22Rv1 (cell line): ENCODE results near the gene TMEM170A.

ENCODE experiments used
- H3K27ac ChIP-seq: fragments of 450-650 bp; 2 replicates; pipeline ENCODE4 v1.5.1; 2017
- ZFX ChIP-seq: fragments of 450-650 bp; IDR thresholded peaks from 2 replicates; pipeline ENCODE4 v1.6.1; 2017; ENCODE audit warnings: antibody characterized with exemption, borderline replicate concordance
- TF ChIP-seq, protein P1 (sequence below): fragments of 450-650 bp; IDR thresholded peaks from 2 replicates; pipeline ENCODE4 v1.5.1; 2017; ENCODE audit warnings: mild to moderate bottlenecking

Gene TMEM170A

DNA sequence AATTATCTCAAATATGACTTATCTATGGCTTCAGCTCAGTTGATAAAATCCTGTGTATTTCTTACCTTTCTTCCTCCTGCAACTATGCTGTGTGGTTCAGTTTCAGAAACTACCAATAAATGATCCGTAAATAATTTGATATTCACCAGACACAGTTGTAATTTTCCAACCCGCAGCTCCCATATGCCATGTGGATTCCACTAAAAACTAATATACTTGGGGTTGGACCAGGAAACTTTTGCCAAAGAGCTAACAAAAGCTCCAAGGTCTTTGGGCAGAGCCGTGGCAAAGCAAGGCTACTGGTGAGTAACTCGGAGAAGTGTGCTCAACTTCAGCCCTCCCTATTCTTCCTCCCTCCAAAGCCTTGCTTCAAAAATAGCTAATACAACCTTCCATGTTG, 33.1 kb upstream of the TMEM170A start:
- no peak for TF ChIP-seq ZFX
- TF ChIP-seq, protein P1, sequence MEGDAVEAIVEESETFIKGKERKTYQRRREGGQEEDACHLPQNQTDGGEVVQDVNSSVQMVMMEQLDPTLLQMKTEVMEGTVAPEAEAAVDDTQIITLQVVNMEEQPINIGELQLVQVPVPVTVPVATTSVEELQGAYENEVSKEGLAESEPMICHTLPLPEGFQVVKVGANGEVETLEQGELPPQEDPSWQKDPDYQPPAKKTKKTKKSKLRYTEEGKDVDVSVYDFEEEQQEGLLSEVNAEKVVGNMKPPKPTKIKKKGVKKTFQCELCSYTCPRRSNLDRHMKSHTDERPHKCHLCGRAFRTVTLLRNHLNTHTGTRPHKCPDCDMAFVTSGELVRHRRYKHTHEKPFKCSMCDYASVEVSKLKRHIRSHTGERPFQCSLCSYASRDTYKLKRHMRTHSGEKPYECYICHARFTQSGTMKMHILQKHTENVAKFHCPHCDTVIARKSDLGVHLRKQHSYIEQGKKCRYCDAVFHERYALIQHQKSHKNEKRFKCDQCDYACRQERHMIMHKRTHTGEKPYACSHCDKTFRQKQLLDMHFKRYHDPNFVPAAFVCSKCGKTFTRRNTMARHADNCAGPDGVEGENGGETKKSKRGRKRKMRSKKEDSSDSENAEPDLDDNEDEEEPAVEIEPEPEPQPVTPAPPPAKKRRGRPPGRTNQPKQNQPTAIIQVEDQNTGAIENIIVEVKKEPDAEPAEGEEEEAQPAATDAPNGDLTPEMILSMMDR: no peak
- H3K27ac ChIP-seq: no peak overlapping the region

DNA sequence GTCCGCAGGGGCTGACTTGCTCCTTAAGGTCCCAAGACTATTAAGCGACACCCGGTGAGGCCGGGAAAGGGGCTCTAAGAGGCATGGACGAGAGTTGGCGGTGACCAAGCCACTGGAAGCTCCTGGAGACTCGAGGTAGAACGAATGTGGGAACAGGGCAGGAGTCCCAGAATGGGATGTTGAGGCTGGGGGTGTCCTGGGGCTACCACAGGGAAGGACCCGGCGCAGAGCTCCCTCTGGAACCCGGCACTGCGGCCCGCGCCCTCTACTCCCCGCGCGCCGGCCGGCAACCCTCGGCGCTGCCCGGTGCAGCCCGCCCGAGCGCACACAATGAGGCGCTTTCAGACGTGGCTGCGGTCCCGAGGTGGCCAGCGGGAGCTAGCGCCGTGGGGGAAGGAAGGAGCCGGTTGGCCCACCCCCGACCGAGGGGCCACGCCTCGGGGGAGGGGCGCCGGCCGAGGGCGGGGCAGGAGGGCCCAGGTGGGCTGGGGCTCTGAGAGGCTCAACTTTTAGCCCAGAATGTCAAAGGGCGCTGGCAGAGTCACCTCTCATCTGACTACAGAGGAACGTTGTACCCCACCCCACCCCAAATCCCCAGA, 30.7 kb upstream of the TMEM170A start, which contains the start of gene CHST6:
Gene CHST6 (minus strand): TSS at position 366 of the 599 bp plus-strand sequence. CDS start 15,613 bp downstream, outside the sequence.
- TF ChIP-seq, protein P1: no peak
- TF ChIP-seq ZFX: no peak
- no peak within 1 kb of the TSS for H3K27ac ChIP-seq

DNA sequence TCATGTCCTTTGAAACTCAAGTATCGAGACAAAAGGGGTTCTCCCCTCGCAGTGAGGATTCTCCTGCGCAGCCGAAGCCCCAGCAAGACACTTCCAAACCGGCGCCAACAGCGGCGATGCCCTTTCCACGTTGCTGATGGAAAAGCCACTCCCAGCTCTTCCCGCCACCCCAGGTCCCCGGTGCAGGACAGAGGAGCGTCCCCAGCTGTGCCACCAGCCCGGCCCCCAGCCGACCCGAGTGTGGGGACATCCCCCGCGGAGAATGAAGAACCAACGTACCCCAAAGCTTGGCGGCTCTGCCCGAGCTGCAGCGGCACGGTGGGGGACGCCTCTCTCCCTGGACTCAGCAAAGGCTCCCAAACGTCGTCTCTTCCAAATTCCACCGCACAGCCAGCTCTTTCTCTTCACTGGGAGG, 30.2 kb upstream of the TMEM170A start:
- no peak for TF ChIP-seq ZFX
- TF ChIP-seq, protein P1: no peak
- H3K27ac ChIP-seq: no peak overlapping the region

DNA sequence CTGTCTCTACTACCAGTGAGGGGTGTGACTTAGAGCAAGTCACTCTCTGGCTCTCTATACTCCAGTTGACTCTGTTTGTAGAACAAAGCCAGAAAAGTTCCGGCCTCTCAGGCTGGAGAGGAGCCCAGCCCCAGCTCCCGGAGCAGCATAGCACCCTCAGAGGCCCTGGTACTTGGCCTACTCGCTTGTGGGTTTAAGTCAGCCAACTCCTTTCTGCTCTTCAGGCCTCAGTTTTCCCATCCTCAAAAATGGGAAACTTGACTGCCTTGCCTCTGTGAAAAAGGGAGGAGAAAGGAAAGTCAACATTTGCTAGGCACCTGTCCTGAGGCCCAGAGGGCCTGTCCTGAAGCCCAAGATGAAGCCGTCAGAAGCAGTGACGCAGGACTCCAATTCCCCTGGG, 29.7 kb upstream of the TMEM170A start:
- H3K27ac ChIP-seq: no peak overlapping the region
- TF ChIP-seq ZFX: no peak

DNA sequence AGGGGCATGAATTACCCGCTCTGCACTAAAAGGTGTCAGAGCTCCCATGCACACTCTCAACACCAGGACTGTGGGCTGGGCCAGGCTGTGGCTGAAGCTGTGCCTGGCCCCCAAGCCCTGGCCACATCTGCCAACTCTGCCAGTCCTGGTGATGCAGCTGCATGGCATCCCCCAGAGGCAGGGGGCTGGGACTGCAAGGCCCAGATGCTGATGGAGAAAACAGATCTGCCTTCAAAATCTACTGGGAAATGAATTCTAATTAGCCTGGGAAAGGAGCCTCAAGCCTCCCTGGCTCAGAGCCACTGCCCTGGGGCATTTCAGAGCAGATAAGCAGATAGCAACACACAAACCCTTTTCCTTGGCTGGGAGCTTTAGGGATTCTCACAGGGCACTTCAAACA, 27.4 kb upstream of the TMEM170A start:
- no peak for TF ChIP-seq ZFX
- TF ChIP-seq, protein P1: peak; percentile 53
- no peak overlapping the region for H3K27ac ChIP-seq

DNA sequence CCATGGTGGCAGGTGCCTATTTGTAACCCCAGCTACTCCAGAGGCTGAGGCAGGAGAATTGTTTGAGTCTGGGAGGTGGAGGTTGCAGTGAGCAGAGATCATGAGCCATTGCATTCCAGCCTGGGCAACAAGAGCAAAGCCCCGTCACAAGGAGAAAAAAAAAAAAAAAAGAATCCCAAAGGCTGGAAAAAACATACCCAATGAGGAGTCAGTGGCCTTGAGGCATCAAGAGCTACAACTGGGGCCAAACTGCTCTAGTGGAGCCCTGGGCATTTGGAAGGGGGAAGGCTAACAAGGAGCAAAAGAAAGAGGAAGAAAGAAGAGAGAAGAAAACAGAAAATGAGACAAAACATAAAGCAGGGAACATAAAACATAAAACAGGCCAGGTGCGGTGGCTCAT, 23.8 kb upstream of the TMEM170A start:
- no peak overlapping the region for H3K27ac ChIP-seq
- TF ChIP-seq, protein P1: no peak
- TF ChIP-seq ZFX: no peak

DNA sequence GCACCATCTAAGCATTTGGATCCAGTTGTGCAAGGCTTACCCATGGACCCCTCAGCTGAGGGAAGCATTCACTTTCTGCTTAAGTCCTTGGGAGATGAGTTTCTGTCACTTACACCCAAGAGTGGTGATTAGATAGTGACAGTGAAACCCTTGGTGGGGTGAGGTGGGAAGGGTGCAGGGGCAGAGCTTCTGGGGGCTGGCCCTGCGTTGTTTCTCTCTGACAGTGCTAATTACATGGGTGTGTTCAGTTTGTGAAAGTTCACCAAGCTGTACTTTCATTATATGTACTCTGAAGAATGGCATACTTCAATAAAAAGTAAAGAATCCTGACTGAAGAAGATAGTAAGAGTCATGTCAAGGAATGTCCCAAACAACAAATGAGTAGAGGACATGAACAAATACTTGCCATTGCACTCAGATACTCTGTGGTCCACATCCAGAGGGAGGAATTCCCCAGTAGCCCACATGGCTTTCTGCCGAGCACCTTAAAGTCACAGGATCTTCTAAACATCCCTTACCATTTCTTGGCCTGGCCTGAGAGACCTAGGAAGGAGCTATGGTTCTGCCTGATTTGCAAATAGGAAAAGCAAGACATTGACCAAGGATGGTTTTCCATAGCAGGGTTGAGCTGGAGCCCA, 22.3 kb upstream of the TMEM170A start:
- TF ChIP-seq, protein P1: no peak
- no peak for TF ChIP-seq ZFX

More for the DNA sequence above, 22.3 kb upstream of the TMEM170A start:
- H3K27ac ChIP-seq: no peak overlapping the region
